B cell (primary cell): ENCODE data around the gene UBN1. TPM values are rescaled to one million over a fixed set of nuclear protein-coding genes. Genes with fewer than 3 reads are reported as not detected.

Experiments used
- ATAC-seq: fragments of 200-7000 bp; cut with Tn5 transposase; one replicate; pipeline ENCODE4 v1.10.0; 2021; ENCODE audit warnings: low read depth, mild to moderate bottlenecking, moderate number of reproducible peaks, moderate library complexity
- CTCF ChIA-PET: fragments of 350-600 bp; sonication (Branson Sonifier 250); formaldehyde crosslinking; loops from one replicate; lab custom pipeline; 2021; ENCODE audit warnings: antibody characterized with exemption, inconsistent platforms; lab: Charles Lee
- POLR2A ChIA-PET: fragments of 350-600 bp; sonication (Branson Sonifier 250); formaldehyde crosslinking; loops from one replicate; lab custom pipeline; 2021; ENCODE audit warnings: antibody characterized with exemption; lab: Charles Lee
- DNase-seq: peaks from one replicate; pipeline ENCODE4 v3.0.0; 2013
- H2AFZ ChIP-seq: 2 replicates; pipeline ENCODE4 v1.6.1; 2012; ENCODE audit warnings: mild to moderate bottlenecking, low read depth, low read length; ENCODE audit not compliant: insufficient read depth, poor library complexity, severe bottlenecking
- H3K27ac ChIP-seq, 2 donors: 1 replicate in 1 of 2; 2 replicates in 1 of 2; pipeline ENCODE4 v1.5.1; 2012 to 2013; ENCODE audit warnings: low read length in 2 of 2, mild to moderate bottlenecking in 2 of 2, moderate library complexity in 1 of 2
- H3K27me3 ChIP-seq, 4 experiments: fragments of 200-600 bp in 1 of 4; sonication (generic) in 1 of 4; replicated peaks in 1 of 4; 1 replicate in 2 of 4; 2 replicates in 2 of 4; pipeline versions ENCODE4 v1.6.1 to v1.7.0; 2013 to 2016; ENCODE audit warnings: low read length in 3 of 4, mild to moderate bottlenecking in 2 of 4, mixed read lengths in 1 of 4, moderate library complexity in 1 of 4; ENCODE audit not compliant: insufficient read depth in 4 of 4, control insufficient read depth in 3 of 4; ENCODE audit errors: control extremely low read depth in 1 of 4
- H3K36me3 ChIP-seq, 2 experiments: replicated peaks in 1 of 2; 1 replicate in 1 of 2; 2 replicates in 1 of 2; pipeline versions ENCODE4 v1.6.1 to v1.7.1; 2013; ENCODE audit warnings: low read length in 1 of 2; ENCODE audit not compliant: insufficient read depth in 2 of 2, control insufficient read depth in 1 of 2; ENCODE audit errors: control extremely low read depth in 1 of 2, extremely low read depth in 1 of 2
- H3K4me1 ChIP-seq, 2 donors: fragments of 200-600 bp in 1 of 2; sonication (generic) in 1 of 2; 1 replicate in 1 of 2; 2 replicates in 1 of 2; pipeline versions ENCODE4 v1.5.1 to v1.6.1; 2013 to 2017; ENCODE audit warnings: low read length in 2 of 2; ENCODE audit not compliant: control insufficient read depth in 2 of 2, insufficient read depth in 2 of 2
- H3K4me2 ChIP-seq: replicated peaks from 2 replicates; pipeline ENCODE3; 2012; ENCODE audit warnings: mild to moderate bottlenecking, low read depth, low read length; ENCODE audit not compliant: poor library complexity, severe bottlenecking
- H3K4me3 ChIP-seq, 5 experiments: fragments of 200-600 bp in 1 of 5; sonication (generic) in 1 of 5; 1 replicate in 3 of 5; 2 replicates in 2 of 5; pipeline versions ENCODE4 v1.5.1 to v1.7.0; 2011 to 2016; ENCODE audit warnings: low read length in 4 of 5, mild to moderate bottlenecking in 4 of 5, low read depth in 2 of 5, control low read depth in 1 of 5, moderate library complexity in 1 of 5; ENCODE audit not compliant: insufficient read depth in 1 of 5; ENCODE audit errors: control extremely low read depth in 1 of 5, extremely low read depth in 1 of 5
- H3K79me2 ChIP-seq: fragments of 200-600 bp; sonication (generic); one replicate; pipeline ENCODE4 v1.6.0; 2016; ENCODE audit warnings: low read length; ENCODE audit not compliant: control insufficient read depth, insufficient read depth
- H3K9ac ChIP-seq: fragments of 200-600 bp; sonication (generic); 2 replicates; pipeline ENCODE4 v1.6.1; 2017; ENCODE audit warnings: mild to moderate bottlenecking, low read length, moderate library complexity
- H3K9me3 ChIP-seq, 3 donors: one replicate each; pipeline versions ENCODE4 v1.6.1 to v1.7.1; 2013; ENCODE audit warnings: low read length in 2 of 3; ENCODE audit not compliant: control insufficient read depth in 2 of 3, insufficient read depth in 1 of 3; ENCODE audit errors: control extremely low read depth in 1 of 3
- H4K20me1 ChIP-seq: 2 replicates; pipeline ENCODE4 v1.6.0; 2012; ENCODE audit warnings: mild to moderate bottlenecking, low read length; ENCODE audit not compliant: insufficient read depth, control insufficient read depth, poor library complexity, severe bottlenecking
- H3K27ac Mint-ChIP-seq: one replicate; pipeline ENCODE4 v1.8.0; 2021; ENCODE audit warnings: mixed read lengths
- H3K27me3 Mint-ChIP-seq: one replicate; pipeline ENCODE4 v1.8.0; 2021; ENCODE audit warnings: mixed read lengths
- H3K4me1 Mint-ChIP-seq: one replicate; pipeline ENCODE4 v1.8.0; 2021; ENCODE audit warnings: mixed read lengths
- H3K4me3 Mint-ChIP-seq: one replicate; pipeline ENCODE4 v1.8.0; 2021; ENCODE audit warnings: mixed read lengths
- H3K9me3 Mint-ChIP-seq: one replicate; pipeline ENCODE4 v1.8.0; 2022; ENCODE audit warnings: mixed read lengths; ENCODE audit not compliant: insufficient read depth
- EZH2 ChIP-seq: IDR thresholded peaks from 2 replicates; pipeline ENCODE4 v1.6.1; 2012; ENCODE audit warnings: borderline replicate concordance, low read depth, mild to moderate bottlenecking, moderate library complexity, low read length; ENCODE audit not compliant: insufficient read depth, poor library complexity, severe bottlenecking
- WGBS: methylation state at CpG from one replicate; pipeline ENCODE4 v1.1.5; 2013; ENCODE audit warnings: missing lambda C conversion rate; ENCODE audit not compliant: insufficient coverage; 5-methylcytosine and 5-hydroxymethylcytosine counted together
- intact Hi-C: fragments of 100-400 bp; cut with micrococcal nuclease; formaldehyde crosslinking; loops from one replicate; pipeline ENCODE4 v1.10.0; 2022
- polyA plus RNA-seq: library from polyadenylated mRNA; depleted of rRNA; stranded (reverse); fragments of >200 nt; gene quantifications from 2 replicates; pipeline ENCODE4 v1.2.3, GENCODE V29; 2012
- total RNA-seq, 2 donors: library from RNA; stranded (reverse); fragments of 120-200 nt in 1 of 2; gene quantifications; 1 replicate in 1 of 2; 2 replicates in 1 of 2; pipeline versions ENCODE4 v1.2.3 to v1.2.4, GENCODE V29; 2013 to 2022
- TF ChIP-seq, protein P1 (sequence below): fragments of 200-600 bp; IDR thresholded peaks from one replicate; pipeline ENCODE4 v1.8.0; 2022; ENCODE audit warnings: antibody characterized with exemption, mild to moderate bottlenecking

UBN1 gene
- total and polyA plus RNA-seq, 2 donors (not counting 1 experiment from before 2014, with no cell fraction given), result 16.6 to 38.1 TPM

DNA sequence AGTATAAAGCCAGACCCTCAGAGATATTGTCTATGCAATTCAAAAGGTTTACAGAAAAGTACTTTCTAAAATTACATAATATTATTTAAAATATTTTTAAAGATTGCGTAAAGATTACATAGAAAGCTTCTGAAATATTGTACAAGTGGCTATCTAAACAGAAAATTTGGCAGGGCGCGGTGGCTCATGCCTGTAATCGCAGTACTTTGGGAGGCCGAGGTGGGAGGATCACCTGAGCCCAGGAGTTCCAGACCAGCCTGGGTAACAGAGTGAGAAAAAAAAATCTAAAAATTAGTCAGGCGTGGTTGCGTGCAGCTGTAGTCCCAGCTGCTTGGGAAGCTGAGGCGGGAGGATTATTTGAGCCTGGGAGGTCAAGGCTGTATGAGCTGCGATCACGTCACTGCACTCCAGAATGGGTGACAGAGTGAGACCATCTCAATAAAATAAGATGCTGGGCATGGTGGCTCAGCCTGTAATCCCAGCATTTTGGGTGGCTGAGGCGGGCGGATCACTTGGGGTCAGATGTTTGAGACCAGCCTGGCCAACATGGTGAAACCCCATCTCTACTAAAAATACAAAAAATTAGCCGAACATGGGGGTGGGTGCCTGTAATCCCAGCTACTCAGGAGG, 18.1 kb downstream of the UBN1 start:
- Mint-ChIP-seq H3K9me3 (no peaks in the 10 kb centered on the region), H3K27me3 (no peaks in the 10 kb centered on the region), H3K27ac (no peak overlapping the region), H3K4me1 (no peaks in the 10 kb centered on the region), H3K4me3 (no peak overlapping the region)
- Histone ChIP-seq H3K36me3 (peaks cover 8 to 56% of the 10 kb centered on the region in 2 experiments), H3K79me2 (peaks cover 63% of the 10 kb centered on the region), H3K4me1 (no peaks in the 10 kb centered on the region), H3K9me3 (no peaks in the 10 kb centered on the region), H3K4me3 (no peak overlapping the region), H3K27ac (no peak overlapping the region), H2AFZ (no peak overlapping the region), H4K20me1 (peaks cover 11% of the 10 kb centered on the region), H3K4me2 (no peak overlapping the region), H3K9ac (no peak overlapping the region), H3K27me3 (no peaks in the 10 kb centered on the region)
- ATAC-seq, result no peak
- no peak for DNase-seq
- CTCF ChIA-PET, result no interaction called here
- TF ChIP-seq, protein P1, sequence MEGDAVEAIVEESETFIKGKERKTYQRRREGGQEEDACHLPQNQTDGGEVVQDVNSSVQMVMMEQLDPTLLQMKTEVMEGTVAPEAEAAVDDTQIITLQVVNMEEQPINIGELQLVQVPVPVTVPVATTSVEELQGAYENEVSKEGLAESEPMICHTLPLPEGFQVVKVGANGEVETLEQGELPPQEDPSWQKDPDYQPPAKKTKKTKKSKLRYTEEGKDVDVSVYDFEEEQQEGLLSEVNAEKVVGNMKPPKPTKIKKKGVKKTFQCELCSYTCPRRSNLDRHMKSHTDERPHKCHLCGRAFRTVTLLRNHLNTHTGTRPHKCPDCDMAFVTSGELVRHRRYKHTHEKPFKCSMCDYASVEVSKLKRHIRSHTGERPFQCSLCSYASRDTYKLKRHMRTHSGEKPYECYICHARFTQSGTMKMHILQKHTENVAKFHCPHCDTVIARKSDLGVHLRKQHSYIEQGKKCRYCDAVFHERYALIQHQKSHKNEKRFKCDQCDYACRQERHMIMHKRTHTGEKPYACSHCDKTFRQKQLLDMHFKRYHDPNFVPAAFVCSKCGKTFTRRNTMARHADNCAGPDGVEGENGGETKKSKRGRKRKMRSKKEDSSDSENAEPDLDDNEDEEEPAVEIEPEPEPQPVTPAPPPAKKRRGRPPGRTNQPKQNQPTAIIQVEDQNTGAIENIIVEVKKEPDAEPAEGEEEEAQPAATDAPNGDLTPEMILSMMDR, result no peak
- TF ChIP-seq EZH2, result no peak
- WGBS, result 96% methylated on average over 8 of the region's 13 CpGs
- intact Hi-C loops, result no loop called here
- POLR2A ChIA-PET, result interaction anchor here (0.6 kb wide), 1 partner anchor 55 kb away, joined by 4 read pairs; no protein-coding TSS in a partner anchor

GRCh38 chr16:4866586-4866985, 19.3 kb downstream of the UBN1 start:
- DNase-seq, result no peak
- no peak overlapping the region for H2AFZ ChIP-seq
- H3K27me3 ChIP-seq, result no peaks in the 10 kb centered on the region
- H3K4me1 ChIP-seq, result no peaks in the 10 kb centered on the region
- no peak overlapping the region for H3K4me2 ChIP-seq
- intact Hi-C loops, result no loop called here
- ChIA-PET POLR2A (no interaction called here), CTCF (no interaction called here)
- H3K36me3 ChIP-seq, result peaks cover 8 to 55% of the 10 kb centered on the region in 2 experiments
- TF ChIP-seq, protein P1, result no peak
- TF ChIP-seq EZH2, result no peak
- H3K4me1 Mint-ChIP-seq, result no peaks in the 10 kb centered on the region
- H3K27me3 Mint-ChIP-seq, result no peaks in the 10 kb centered on the region
- peaks cover 51% of the 10 kb centered on the region for H3K79me2 ChIP-seq
- H3K9ac ChIP-seq, result no peak overlapping the region
- H3K27ac Mint-ChIP-seq, result no peak overlapping the region
- no peak for ATAC-seq
- no peak overlapping the region for H3K27ac ChIP-seq
- H3K4me3 ChIP-seq, result no peak overlapping the region
- peaks cover 11% of the 10 kb centered on the region for H4K20me1 ChIP-seq
- 98% methylated on average over 12 of the region's 12 CpGs for WGBS
- no peaks in the 10 kb centered on the region for H3K9me3 ChIP-seq
- no peak overlapping the region for H3K4me3 Mint-ChIP-seq
- no peaks in the 10 kb centered on the region for H3K9me3 Mint-ChIP-seq
